ENCODE measurements around the gene ARL4D.

GRCh38 chr17:43409131-43409530 lies 10.3 kb downstream of the ARL4D start:
- no peak for TF ChIP-seq CTCF (tag by site-specific recombination; IDR thresholded peaks at IDR 0.05)
- no peak for TF ChIP-seq SETDB1 (IDR thresholded peaks at IDR 0.05; ENCODE audit: insufficient read length, low read length)
- TF ChIP-seq YY1 (tag by site-specific recombination; IDR thresholded peaks at IDR 0.05): no peak
- no peak for TF ChIP-seq ZNF2 (tag by site-specific recombination; IDR thresholded peaks at IDR 0.05)
- TF ChIP-seq ZNF350 (tag by site-specific recombination; IDR thresholded peaks at IDR 0.05): no peak
- no peak for TF ChIP-seq ZNF155 (tag by site-specific recombination; IDR thresholded peaks at IDR 0.05)

Data from HEK293 (cell line).